B cell (primary cell): ENCODE results near the gene EFNA5. TPM values are rescaled to one million over a fixed set of nuclear protein-coding genes. Genes with fewer than 3 reads are reported as not detected.

ENCODE experiments used
- ATAC-seq: fragments of 200-7000 bp; cut with Tn5 transposase; one replicate; pipeline ENCODE4 v1.10.0; 2021; ENCODE audit warnings: low read depth, mild to moderate bottlenecking, moderate number of reproducible peaks, moderate library complexity
- CTCF ChIA-PET: fragments of 350-600 bp; sonication (Branson Sonifier 250); formaldehyde crosslinking; loops from one replicate; lab custom pipeline; 2021; ENCODE audit warnings: antibody characterized with exemption, inconsistent platforms; lab: Charles Lee
- POLR2A ChIA-PET: fragments of 350-600 bp; sonication (Branson Sonifier 250); formaldehyde crosslinking; loops from one replicate; lab custom pipeline; 2021; ENCODE audit warnings: antibody characterized with exemption; lab: Charles Lee
- DNase-seq: peaks from one replicate; pipeline ENCODE4 v3.0.0; 2013
- H2AFZ ChIP-seq: 2 replicates; pipeline ENCODE4 v1.6.1; 2012; ENCODE audit warnings: mild to moderate bottlenecking, low read depth, low read length; ENCODE audit not compliant: insufficient read depth, poor library complexity, severe bottlenecking
- H3K27ac ChIP-seq, 2 donors: 1 replicate in 1 of 2; 2 replicates in 1 of 2; pipeline ENCODE4 v1.5.1; 2012 to 2013; ENCODE audit warnings: low read length in 2 of 2, mild to moderate bottlenecking in 2 of 2, moderate library complexity in 1 of 2
- H3K27me3 ChIP-seq, 4 experiments: fragments of 200-600 bp in 1 of 4; sonication (generic) in 1 of 4; replicated peaks in 1 of 4; 1 replicate in 2 of 4; 2 replicates in 2 of 4; pipeline versions ENCODE4 v1.6.1 to v1.7.0; 2013 to 2016; ENCODE audit warnings: low read length in 3 of 4, mild to moderate bottlenecking in 2 of 4, mixed read lengths in 1 of 4, moderate library complexity in 1 of 4; ENCODE audit not compliant: insufficient read depth in 4 of 4, control insufficient read depth in 3 of 4; ENCODE audit errors: control extremely low read depth in 1 of 4
- H3K36me3 ChIP-seq, 2 experiments: replicated peaks in 1 of 2; 1 replicate in 1 of 2; 2 replicates in 1 of 2; pipeline versions ENCODE4 v1.6.1 to v1.7.1; 2013; ENCODE audit warnings: low read length in 1 of 2; ENCODE audit not compliant: insufficient read depth in 2 of 2, control insufficient read depth in 1 of 2; ENCODE audit errors: control extremely low read depth in 1 of 2, extremely low read depth in 1 of 2
- H3K4me1 ChIP-seq, 2 donors: fragments of 200-600 bp in 1 of 2; sonication (generic) in 1 of 2; 1 replicate in 1 of 2; 2 replicates in 1 of 2; pipeline versions ENCODE4 v1.5.1 to v1.6.1; 2013 to 2017; ENCODE audit warnings: low read length in 2 of 2; ENCODE audit not compliant: control insufficient read depth in 2 of 2, insufficient read depth in 2 of 2
- H3K4me2 ChIP-seq: replicated peaks from 2 replicates; pipeline ENCODE3; 2012; ENCODE audit warnings: mild to moderate bottlenecking, low read depth, low read length; ENCODE audit not compliant: poor library complexity, severe bottlenecking
- H3K4me3 ChIP-seq, 5 experiments: fragments of 200-600 bp in 1 of 5; sonication (generic) in 1 of 5; 1 replicate in 3 of 5; 2 replicates in 2 of 5; pipeline versions ENCODE4 v1.5.1 to v1.7.0; 2011 to 2016; ENCODE audit warnings: low read length in 4 of 5, mild to moderate bottlenecking in 4 of 5, low read depth in 2 of 5, control low read depth in 1 of 5, moderate library complexity in 1 of 5; ENCODE audit not compliant: insufficient read depth in 1 of 5; ENCODE audit errors: control extremely low read depth in 1 of 5, extremely low read depth in 1 of 5
- H3K79me2 ChIP-seq: fragments of 200-600 bp; sonication (generic); one replicate; pipeline ENCODE4 v1.6.0; 2016; ENCODE audit warnings: low read length; ENCODE audit not compliant: control insufficient read depth, insufficient read depth
- H3K9ac ChIP-seq: fragments of 200-600 bp; sonication (generic); 2 replicates; pipeline ENCODE4 v1.6.1; 2017; ENCODE audit warnings: mild to moderate bottlenecking, low read length, moderate library complexity
- H3K9me3 ChIP-seq, 3 donors: one replicate each; pipeline versions ENCODE4 v1.6.1 to v1.7.1; 2013; ENCODE audit warnings: low read length in 2 of 3; ENCODE audit not compliant: control insufficient read depth in 2 of 3, insufficient read depth in 1 of 3; ENCODE audit errors: control extremely low read depth in 1 of 3
- H4K20me1 ChIP-seq: 2 replicates; pipeline ENCODE4 v1.6.0; 2012; ENCODE audit warnings: mild to moderate bottlenecking, low read length; ENCODE audit not compliant: insufficient read depth, control insufficient read depth, poor library complexity, severe bottlenecking
- H3K27ac Mint-ChIP-seq: one replicate; pipeline ENCODE4 v1.8.0; 2021; ENCODE audit warnings: mixed read lengths
- H3K27me3 Mint-ChIP-seq: one replicate; pipeline ENCODE4 v1.8.0; 2021; ENCODE audit warnings: mixed read lengths
- H3K4me1 Mint-ChIP-seq: one replicate; pipeline ENCODE4 v1.8.0; 2021; ENCODE audit warnings: mixed read lengths
- H3K4me3 Mint-ChIP-seq: one replicate; pipeline ENCODE4 v1.8.0; 2021; ENCODE audit warnings: mixed read lengths
- H3K9me3 Mint-ChIP-seq: one replicate; pipeline ENCODE4 v1.8.0; 2022; ENCODE audit warnings: mixed read lengths; ENCODE audit not compliant: insufficient read depth
- EZH2 ChIP-seq: IDR thresholded peaks from 2 replicates; pipeline ENCODE4 v1.6.1; 2012; ENCODE audit warnings: borderline replicate concordance, low read depth, mild to moderate bottlenecking, moderate library complexity, low read length; ENCODE audit not compliant: insufficient read depth, poor library complexity, severe bottlenecking
- WGBS: methylation state at CpG from one replicate; pipeline ENCODE4 v1.1.5; 2013; ENCODE audit warnings: missing lambda C conversion rate; ENCODE audit not compliant: insufficient coverage; 5-methylcytosine and 5-hydroxymethylcytosine counted together
- intact Hi-C: fragments of 100-400 bp; cut with micrococcal nuclease; formaldehyde crosslinking; loops from one replicate; pipeline ENCODE4 v1.10.0; 2022
- polyA plus RNA-seq: library from polyadenylated mRNA; depleted of rRNA; stranded (reverse); fragments of >200 nt; gene quantifications from 2 replicates; pipeline ENCODE4 v1.2.3, GENCODE V29; 2012
- total RNA-seq, 2 donors: library from RNA; stranded (reverse); fragments of 120-200 nt in 1 of 2; gene quantifications; 1 replicate in 1 of 2; 2 replicates in 1 of 2; pipeline versions ENCODE4 v1.2.3 to v1.2.4, GENCODE V29; 2013 to 2022
- TF ChIP-seq, protein P1 (sequence below): fragments of 200-600 bp; IDR thresholded peaks from one replicate; pipeline ENCODE4 v1.8.0; 2022; ENCODE audit warnings: antibody characterized with exemption, mild to moderate bottlenecking

Gene EFNA5
- total and polyA plus RNA-seq, 2 donors (not counting 1 experiment from before 2014, with no cell fraction given): not detected

DNA sequence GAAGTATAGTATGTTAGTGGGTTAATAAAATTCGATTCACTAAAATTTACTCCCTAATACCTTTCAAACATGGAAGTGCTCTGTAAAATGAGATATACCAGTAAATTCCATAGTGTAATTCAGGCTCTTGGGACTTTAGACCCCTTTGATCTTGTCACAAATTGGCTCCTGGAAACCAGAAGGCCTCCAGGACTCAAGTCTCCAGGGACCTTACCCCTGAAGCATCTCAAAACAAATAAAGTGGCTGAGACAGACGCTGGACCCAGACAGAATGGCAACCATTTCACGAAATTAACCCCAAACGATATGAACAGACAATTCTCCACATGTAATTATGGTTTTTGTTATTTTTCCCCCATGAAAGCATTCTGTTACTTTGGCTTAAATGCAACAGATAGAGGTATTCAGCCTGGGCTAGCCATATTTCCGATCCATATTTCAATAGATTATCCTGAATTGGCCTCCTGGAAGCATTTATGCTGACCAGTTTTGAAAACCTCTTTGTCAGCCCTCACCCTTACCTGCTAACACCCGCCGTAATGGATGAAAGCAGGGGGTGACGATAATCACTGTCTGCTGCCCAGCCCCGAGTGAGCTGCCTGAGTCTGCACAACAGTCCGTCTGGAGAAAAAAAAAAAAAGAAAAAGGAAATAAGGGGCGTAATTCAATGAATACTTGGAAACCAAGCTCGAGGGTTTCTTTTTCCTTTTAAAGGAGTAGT is 34.1 kb upstream of the EFNA5 start:
- POLR2A ChIA-PET: no interaction called here
- no peaks in the 10 kb centered on the region for H3K79me2 ChIP-seq
- no peak overlapping the region for H3K4me3 Mint-ChIP-seq

DNA sequence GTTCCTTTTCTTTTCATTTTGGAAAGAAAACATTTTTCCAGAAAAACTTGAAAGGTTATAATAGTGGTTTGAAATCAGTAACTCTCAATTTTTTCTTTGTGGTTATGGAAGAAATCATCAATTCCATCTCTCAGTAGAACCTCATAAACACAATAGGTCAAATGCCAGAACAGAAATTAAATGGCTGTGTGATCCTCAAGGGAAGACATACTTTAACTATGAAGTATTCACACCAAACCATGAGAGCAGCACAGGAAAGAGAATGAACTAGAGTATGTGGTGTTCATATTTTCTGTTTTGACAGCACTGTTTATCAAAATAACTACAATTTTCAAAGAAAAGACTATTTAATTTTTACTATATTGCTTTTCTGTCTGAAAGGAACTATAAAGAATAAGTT is 29.7 kb upstream of the EFNA5 start:
- Mint-ChIP-seq H3K9me3 (no peaks in the 10 kb centered on the region), H3K4me1 (no peaks in the 10 kb centered on the region), H3K27me3 (no peaks in the 10 kb centered on the region), H3K4me3 (no peak overlapping the region), H3K27ac (no peak overlapping the region)
- ChIA-PET CTCF (no interaction called here), POLR2A (no interaction called here)
- Histone ChIP-seq H4K20me1 (no peaks in the 10 kb centered on the region), H3K4me1 (no peaks in the 10 kb centered on the region), H3K36me3 (no peaks in the 10 kb centered on the region), H3K79me2 (no peaks in the 10 kb centered on the region), H3K27me3 (no peaks in the 10 kb centered on the region), H3K9me3 (no peaks in the 10 kb centered on the region), H3K4me3 (no peak overlapping the region), H3K9ac (no peak overlapping the region), H3K27ac (no peak overlapping the region), H3K4me2 (no peak overlapping the region), H2AFZ (no peak overlapping the region)
- ATAC-seq (no peak), DNase-seq (no peak)
- TF ChIP-seq EZH2: no peak
- TF ChIP-seq, protein P1, sequence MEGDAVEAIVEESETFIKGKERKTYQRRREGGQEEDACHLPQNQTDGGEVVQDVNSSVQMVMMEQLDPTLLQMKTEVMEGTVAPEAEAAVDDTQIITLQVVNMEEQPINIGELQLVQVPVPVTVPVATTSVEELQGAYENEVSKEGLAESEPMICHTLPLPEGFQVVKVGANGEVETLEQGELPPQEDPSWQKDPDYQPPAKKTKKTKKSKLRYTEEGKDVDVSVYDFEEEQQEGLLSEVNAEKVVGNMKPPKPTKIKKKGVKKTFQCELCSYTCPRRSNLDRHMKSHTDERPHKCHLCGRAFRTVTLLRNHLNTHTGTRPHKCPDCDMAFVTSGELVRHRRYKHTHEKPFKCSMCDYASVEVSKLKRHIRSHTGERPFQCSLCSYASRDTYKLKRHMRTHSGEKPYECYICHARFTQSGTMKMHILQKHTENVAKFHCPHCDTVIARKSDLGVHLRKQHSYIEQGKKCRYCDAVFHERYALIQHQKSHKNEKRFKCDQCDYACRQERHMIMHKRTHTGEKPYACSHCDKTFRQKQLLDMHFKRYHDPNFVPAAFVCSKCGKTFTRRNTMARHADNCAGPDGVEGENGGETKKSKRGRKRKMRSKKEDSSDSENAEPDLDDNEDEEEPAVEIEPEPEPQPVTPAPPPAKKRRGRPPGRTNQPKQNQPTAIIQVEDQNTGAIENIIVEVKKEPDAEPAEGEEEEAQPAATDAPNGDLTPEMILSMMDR: no peak
- intact Hi-C loops: no loop called here

More for the DNA sequence above, 34.1 kb upstream of the EFNA5 start:
- no peaks in the 10 kb centered on the region for H3K4me1 ChIP-seq
- H3K4me3 ChIP-seq: no peak overlapping the region
- CTCF ChIA-PET: no interaction called here
- H3K27me3 ChIP-seq: no peaks in the 10 kb centered on the region
- H3K9me3 Mint-ChIP-seq: no peaks in the 10 kb centered on the region
- no peak overlapping the region for H3K9ac ChIP-seq
- ATAC-seq (no peak), DNase-seq (no peak)
- no peaks in the 10 kb centered on the region for H3K4me1 Mint-ChIP-seq
- H3K27ac ChIP-seq: no peak overlapping the region
- 53% methylated on average over 5 of the region's 12 CpGs for WGBS
- no peaks in the 10 kb centered on the region for H4K20me1 ChIP-seq
- no peaks in the 10 kb centered on the region for H3K27me3 Mint-ChIP-seq
- TF ChIP-seq, protein P1: no peak
- TF ChIP-seq EZH2: no peak
- H3K9me3 ChIP-seq: peaks cover 0 to 2% (median 0%) of the 10 kb centered on the region in 3 donors
- H3K36me3 ChIP-seq: no peaks in the 10 kb centered on the region
- intact Hi-C loops: no loop called here
- no peak overlapping the region for H3K4me2 ChIP-seq
- no peak overlapping the region for H3K27ac Mint-ChIP-seq
- H2AFZ ChIP-seq: no peak overlapping the region
